Activated T-cell treated with anti-CD3 and anti-CD28 coated beads for 1 hour (primary cell): ENCODE results near the gene RYR3.
"Not testable (repeated sequence)": the region's sequence is repeated elsewhere in the genome, so short reads cannot be mapped to it uniquely, and the experiment has no call there.

Experiments
- DNase-seq: peaks from one replicate; pipeline ENCODE4 v3.0.0-alpha.2; 2020; ENCODE audit warnings: low read depth

Gene RYR3

GRCh38 chr15:33778852-33779251 lies 468.1 kb downstream of the RYR3 start:
- no peak for DNase-seq

- DNase-seq, result no peak
These were observed 469.4 kb downstream of the RYR3 start for GRCh38 chr15:33780011-33780768.

DNA sequence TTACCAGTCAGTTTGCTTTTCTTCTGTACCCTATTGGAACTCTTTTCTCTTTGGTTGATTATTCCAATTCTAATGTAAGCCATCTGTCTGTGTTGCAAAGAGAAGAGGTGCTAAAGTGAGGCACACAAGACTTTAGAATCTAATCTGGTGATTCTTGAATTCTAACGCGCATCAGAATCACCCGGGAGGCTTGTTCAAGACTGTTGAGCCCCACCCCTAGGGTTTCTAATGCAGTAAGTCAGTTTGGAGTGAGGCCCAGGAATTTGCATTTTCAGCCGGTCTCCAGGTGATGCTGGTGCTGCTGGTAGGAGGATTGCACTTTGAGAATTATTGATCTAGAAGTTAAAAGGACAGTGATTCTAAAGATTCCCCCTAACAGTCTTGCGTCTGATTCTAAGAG lies 472.2 kb downstream of the RYR3 start:
- DNase-seq, result no peak

DNA sequence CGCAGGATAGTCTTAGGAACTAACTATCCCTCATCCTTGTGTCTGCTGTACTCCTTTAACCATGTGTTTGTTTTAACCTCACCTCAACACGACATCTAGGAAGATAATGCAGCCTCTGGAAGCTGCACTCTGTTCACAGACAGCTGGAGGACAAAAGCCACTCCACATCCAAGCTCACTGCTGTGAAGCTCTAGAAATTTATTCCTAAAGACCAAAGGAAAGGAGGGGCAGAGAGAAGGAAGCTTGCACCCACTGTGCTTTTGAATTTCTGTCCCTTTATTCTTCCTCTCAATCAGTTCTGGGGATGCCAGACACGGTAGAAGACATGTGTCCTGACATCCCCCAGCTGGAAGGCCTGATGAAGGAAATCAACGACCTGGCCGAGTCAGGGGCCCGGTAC lies 474.6 kb downstream of the RYR3 start:
- DNase-seq, result no peak

GRCh38 chr15:33788906-33789540 lies 478.3 kb downstream of the RYR3 start:
- DNase-seq, result no peak

- no peak for DNase-seq
These were observed 483.7 kb downstream of the RYR3 start for GRCh38 chr15:33794453-33794852.

- no peak for DNase-seq
These were observed 484.3 kb downstream of the RYR3 start for GRCh38 chr15:33795070-33795469.

GRCh38 chr15:33797651-33798050 lies 486.9 kb downstream of the RYR3 start:
- no peak for DNase-seq

- no peak for DNase-seq
These were observed 491.2 kb downstream of the RYR3 start for GRCh38 chr15:33801954-33802353.

DNA sequence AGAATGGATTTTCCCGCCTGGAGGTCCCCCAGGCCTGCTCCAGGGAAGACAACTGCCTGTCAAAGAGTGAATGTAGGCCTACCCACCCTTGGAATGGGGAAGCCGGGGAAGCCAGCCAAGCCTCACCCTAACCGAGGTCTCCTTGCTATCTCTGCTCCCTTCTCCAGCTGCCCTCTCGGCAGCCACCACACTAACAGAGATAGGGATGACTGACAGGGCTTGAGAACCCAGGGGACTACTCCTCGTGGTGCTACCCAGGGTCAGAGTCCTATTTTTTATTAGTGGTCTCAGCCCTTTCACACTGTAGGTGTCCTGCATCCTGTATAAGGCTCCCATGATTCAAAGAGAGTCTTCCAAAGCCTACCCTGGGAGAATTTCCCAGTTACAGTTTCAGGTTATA lies 496.9 kb downstream of the RYR3 start:
- DNase-seq, result no peak

DNA sequence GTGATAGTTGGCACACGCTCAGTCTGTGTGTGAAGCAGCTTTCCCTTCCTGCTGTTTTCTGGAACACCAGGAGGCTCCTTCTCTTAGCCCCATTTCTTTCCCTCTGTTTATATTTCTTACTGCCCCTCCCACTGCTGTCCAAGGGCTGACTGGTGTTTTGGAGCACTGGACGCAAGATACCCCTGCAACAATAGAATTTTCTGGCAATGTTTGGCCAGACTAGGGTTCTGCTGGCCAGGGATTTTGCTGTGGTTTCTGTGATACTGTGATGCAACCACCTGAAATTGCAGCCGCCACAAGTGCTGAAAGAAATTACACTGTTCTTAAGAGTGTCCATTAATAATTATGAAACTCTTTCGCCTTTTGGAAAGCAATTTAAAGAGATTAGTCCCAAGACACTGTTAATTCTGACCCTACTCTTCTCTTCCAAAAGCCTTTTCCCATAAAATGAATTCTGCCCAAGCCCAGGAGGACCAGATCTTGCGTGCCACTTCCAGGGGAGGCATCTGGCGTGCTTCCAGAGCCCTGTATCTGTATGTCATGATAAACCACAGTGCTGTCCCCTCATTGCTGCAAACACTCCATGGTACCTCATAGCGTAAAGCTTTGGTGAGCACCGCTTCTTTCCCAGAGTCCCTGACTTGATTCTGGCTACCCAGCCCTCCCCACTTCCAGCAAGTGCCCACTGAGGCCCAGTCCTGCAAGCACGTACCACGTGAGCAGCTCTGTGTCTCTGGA lies 498.1 kb downstream of the RYR3 start:
- DNase-seq, result no peak

DNA sequence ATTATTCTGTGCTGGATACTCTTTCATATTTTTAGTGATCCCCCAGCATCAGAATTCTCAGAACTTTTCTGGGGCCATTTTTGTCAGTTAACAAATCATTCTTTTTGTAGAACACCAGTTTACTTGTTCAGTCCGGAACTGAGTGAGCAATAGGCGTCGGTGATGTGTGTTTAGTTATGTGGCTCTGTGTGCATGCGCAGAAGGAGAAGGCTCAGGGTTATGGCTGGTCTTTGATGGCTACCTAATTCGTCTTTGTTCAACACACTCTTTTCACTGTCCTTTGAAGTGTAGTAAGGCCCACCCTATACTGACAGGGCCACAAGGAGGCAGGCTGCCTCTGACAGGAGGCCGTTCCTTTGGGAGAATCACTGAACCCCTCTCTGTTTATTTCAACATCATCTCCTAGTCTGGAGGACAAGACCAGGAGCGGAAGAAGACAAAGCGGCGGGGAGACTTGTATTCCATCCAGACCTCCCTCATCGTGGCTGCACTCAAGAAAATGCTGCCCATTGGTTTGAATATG lies 499.4 kb downstream of the RYR3 start:
- DNase-seq, result no peak

GRCh38 chr15:33810806-33811205 lies 500.0 kb downstream of the RYR3 start:
- no peak for DNase-seq

DNA sequence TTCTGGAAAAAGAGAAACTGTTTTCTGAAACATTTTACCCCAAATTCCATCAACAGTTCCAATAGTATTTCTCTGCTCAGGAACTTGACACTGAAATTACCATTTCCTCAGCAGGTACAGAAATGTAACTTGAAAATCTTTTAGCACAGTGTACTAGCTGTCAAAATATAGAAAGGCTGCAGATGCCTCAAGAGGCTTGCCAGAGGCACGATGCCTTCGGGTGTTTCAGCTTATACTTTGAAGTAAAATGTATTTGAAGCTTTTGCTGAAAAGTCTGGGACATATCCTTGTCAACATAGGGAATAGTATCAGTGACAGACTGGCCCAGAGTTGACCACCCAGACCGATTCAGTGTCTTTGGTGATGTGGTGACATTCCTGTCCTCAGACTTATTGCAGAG lies 503.1 kb downstream of the RYR3 start:
- DNase-seq, result no peak

DNA sequence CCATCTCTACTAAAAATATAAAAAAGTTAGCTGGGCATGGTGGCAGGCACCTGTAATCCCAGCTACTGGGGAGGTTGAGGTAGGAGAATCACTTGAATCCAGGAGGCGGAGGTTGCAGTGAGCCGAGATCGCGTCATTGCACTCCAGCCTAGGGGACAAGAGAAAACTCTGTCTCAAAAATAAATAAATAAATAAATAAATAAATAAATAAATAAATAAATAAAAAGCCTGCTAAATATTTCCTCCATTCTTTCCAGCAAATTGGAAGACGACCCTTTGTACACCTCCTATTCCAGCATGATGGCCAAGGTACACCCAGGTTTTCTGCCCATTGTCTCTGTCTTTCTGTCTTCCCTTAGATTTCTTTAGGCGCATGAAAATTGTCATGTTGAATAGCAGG lies 508.7 kb downstream of the RYR3 start:
- not testable (repeated sequence) for DNase-seq

- DNase-seq, result no peak
These were observed 511.7 kb downstream of the RYR3 start for GRCh38 chr15:33822479-33822878.

DNA sequence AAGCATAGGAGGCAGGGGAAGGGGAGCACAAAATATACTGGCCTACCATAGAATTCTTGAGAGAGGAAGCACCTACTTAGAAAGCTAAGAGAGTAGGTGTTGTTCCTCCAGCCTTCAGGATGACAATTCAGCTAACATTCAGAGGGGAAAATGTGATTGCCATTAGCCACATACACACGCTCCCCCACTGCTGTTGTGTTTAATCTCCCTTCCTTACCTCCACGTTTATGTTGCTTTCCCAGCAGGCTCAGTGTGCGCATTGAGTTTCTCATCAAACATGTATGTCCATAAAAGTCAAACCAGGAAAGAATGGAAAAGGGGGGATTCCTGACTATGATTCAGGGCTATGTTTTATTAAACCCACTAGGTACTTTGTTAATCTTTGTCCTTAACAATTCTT lies 512.4 kb downstream of the RYR3 start:
- DNase-seq, result no peak

GRCh38 chr15:33825453-33825852 lies 514.7 kb downstream of the RYR3 start:
- no peak for DNase-seq

GRCh38 chr15:33826201-33826600 lies 515.4 kb downstream of the RYR3 start:
- no peak for DNase-seq

DNA sequence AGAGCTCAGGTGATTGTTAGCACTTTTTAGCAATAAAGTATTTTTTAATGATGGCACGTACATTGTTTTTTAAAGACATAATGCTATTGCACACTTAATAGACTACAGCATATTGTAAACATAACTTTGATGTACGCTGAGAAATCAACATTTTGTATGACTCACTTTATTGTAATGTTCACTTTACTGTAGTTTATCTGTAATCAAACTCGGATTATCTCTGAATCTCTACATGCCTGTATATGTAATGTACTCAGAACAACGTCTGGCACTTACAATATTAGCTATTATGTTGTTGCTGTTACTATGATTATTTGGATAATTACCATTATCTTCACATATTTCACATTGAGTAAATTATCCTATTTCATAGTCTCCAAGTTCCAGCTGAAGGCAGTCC lies 519.6 kb downstream of the RYR3 start:
- no peak for DNase-seq

DNA sequence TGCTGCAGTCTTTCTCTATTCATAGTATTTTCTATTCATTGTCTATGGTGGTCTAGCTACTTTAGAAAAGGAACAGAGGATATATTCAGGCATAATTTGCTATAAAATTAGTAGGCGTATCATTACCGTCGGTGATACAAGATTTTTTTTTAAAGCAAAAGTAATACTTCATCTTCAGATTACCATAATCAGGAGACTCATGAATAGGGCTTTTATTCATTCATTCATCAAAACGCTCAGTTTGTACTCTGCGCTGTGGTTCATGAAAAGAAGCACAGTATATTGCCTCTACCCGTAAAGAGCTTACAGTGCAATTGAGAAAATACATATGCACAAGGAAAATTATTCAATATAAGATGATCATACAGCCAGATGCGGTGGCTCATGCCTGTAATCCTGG lies 520.9 kb downstream of the RYR3 start:
- no peak for DNase-seq

GRCh38 chr15:33834892-33835743 lies 524.4 kb downstream of the RYR3 start:
- DNase-seq, result no peak
